Urinary bladder (tissue), 4 donors: ENCODE data around the gene BTRC. TPM values are rescaled to one million over a fixed set of nuclear protein-coding genes. Genes with fewer than 3 reads are reported as not detected.

Experiments used
- DNase-seq: peaks from one replicate; pipeline ENCODE4 v3.0.0-alpha.2; 2015; ENCODE audit errors: extremely low spot score
- H3K27ac ChIP-seq: one replicate; pipeline ENCODE4 v1.5.1; 2013; ENCODE audit warnings: low read depth, mild to moderate bottlenecking, moderate library complexity
- H3K36me3 ChIP-seq: one replicate; pipeline ENCODE4 v1.6.1; 2013; ENCODE audit warnings: mild to moderate bottlenecking, moderate library complexity; ENCODE audit not compliant: insufficient read depth
- H3K4me1 ChIP-seq: one replicate; pipeline ENCODE4 v1.6.1; 2013; ENCODE audit warnings: mild to moderate bottlenecking, moderate library complexity; ENCODE audit not compliant: insufficient read depth
- H3K4me3 ChIP-seq: one replicate; pipeline ENCODE4 v1.5.1; 2013; ENCODE audit warnings: low read depth, low read length
- WGBS: extraction: QIAGEN DNeasy Blood & Tissue Kit; methylation state at CpG from one replicate; pipeline ENCODE4 v1.1.7; 2013; 5-methylcytosine and 5-hydroxymethylcytosine counted together
- polyA plus RNA-seq: library from polyadenylated mRNA; stranded (reverse); fragments of 200-250 nt; gene quantifications from one replicate; pipeline ENCODE4 v1.2.3, GENCODE V29; 2013
- total RNA-seq: library from RNA; depleted of rRNA; stranded (reverse); fragments of >200 nt; gene quantifications from one replicate; pipeline ENCODE4 v1.2.3, GENCODE V29; 2014
- donor health status: healthy with polysubstance abuse.
- donor health status: healthy.

Gene BTRC
- total and polyA plus RNA-seq, 2 donors = 8.5 to 17.0 TPM

GRCh38 chr10:101545898-101546297, 191.9 kb downstream of the BTRC start:
- Histone ChIP-seq H3K36me3 (no peaks in the 10 kb centered on the region), H3K4me3 (no peak overlapping the region), H3K27ac (no peak overlapping the region), H3K4me1 (no peaks in the 10 kb centered on the region)
- DNase-seq = no peak

DNA sequence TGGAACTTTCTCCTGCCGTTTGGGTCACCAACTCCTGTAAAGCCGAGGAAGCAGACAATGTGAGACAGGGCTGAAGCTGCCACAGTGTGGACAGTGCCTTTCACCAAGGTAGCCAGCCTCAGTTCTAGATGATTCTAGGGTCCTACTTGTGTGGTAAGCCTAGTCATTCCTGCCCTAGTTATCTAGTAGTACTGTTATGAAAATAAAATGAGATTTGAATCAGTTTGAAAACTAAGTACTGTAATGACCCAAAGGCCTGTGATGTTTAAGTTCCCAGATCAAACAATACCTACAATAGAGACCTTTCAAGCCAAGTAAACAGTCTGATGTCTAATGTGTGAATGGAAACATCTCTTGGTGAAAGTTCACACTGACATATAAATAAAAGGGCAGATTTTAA, 197.0 kb downstream of the BTRC start:
- no peak for DNase-seq
- Histone ChIP-seq H3K27ac (no peak overlapping the region), H3K36me3 (peaks cover 4% of the 10 kb centered on the region), H3K4me1 (no peaks in the 10 kb centered on the region), H3K4me3 (no peak overlapping the region)
- WGBS = 95% methylated on average over 2 of the region's 2 CpGs

DNA sequence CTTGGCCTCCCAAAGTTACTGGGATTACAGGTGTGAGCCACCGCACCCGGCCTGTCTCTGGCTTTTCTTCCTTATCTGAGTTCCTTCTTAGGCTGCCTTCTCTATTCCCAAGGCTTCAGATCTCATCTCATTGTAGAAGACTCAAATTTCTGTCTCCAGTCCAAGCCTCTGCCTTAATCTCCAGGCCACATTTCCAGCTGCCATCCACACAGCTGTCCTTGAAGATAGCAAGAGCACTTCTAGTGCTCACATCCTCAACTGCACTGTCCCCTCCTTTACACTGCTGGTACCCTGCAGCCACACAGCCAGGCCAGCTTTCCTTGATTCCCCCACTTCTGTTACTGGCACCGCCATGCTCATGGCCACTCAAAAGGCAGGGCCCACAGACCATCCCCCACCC, 198.5 kb downstream of the BTRC start:
- Histone ChIP-seq H3K27ac (no peak overlapping the region), H3K36me3 (peaks cover 4% of the 10 kb centered on the region), H3K4me1 (no peaks in the 10 kb centered on the region), H3K4me3 (no peak overlapping the region)
- WGBS = 95% methylated on average over 3 of the region's 3 CpGs
- no peak for DNase-seq

GRCh38 chr10:101557541-101557940, 203.6 kb downstream of the BTRC start:
- Histone ChIP-seq H3K27ac (no peak overlapping the region), H3K36me3 (peaks cover under 1% of the 10 kb centered on the region), H3K4me1 (no peaks in the 10 kb centered on the region), H3K4me3 (no peak overlapping the region)
- WGBS = 82% methylated on average over 2 of the region's 2 CpGs
- no peak for DNase-seq

- H3K4me3 ChIP-seq = no peak overlapping the region
- WGBS = 53% methylated on average over 2 of the region's 2 CpGs
- H3K27ac ChIP-seq = no peak overlapping the region
- no peak for DNase-seq
- H3K4me1 ChIP-seq = no peaks in the 10 kb centered on the region
- no peaks in the 10 kb centered on the region for H3K36me3 ChIP-seq
Measured at GRCh38 chr10:101558204-101558603, 204.2 kb downstream of the BTRC start.

DNA sequence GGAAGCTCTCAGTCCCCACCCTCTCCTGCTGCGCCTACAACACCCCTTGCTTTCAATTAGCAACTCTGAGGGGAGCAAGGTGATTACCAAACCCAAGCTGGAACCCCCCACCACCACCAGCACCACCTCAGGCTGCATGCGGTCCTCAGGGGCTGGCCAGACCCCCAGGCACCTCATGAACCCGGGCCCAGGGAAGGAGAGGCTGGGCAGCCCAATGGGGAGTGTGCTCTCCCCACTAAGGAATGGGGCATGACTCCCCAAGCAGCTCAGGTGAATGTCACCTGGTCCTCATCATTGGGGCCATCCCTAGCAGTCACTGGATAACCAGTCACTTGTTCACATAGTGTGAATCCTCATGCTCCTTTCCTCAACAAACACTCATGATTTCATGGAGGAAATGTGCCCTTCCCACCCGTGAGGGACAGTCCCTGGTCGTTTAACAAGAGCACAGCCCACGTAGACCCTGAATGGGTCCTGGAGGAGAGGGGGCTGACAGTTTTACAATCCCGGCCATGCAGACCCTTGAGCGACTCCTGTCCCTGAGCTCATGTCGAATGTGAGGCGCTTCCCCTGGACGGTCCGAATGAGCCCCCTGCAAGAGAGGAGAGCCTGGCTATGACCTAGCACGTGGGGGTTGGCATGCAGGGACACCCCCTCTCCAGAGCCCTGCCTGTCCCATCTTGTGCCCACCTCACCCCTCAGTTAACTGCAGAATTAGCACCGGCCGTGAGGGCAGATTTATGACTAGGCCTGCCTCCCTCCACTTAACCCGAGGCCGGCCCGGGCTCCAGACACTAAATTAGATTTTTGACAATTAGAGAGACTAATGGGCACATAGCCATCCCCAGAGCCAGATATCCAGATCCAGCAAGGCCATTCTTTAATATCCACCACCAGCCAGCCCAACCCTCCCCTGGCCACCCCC, 205.0 kb downstream of the BTRC start:
- DNase-seq = no peak
- Histone ChIP-seq H3K4me1 (no peaks in the 10 kb centered on the region), H3K36me3 (no peaks in the 10 kb centered on the region), H3K27ac (no peak overlapping the region), H3K4me3 (no peak overlapping the region)
- 49% methylated on average over 18 of the region's 18 CpGs for WGBS

GRCh38 chr10:101559596-101560297, 205.8 kb downstream of the BTRC start:
- Histone ChIP-seq H3K4me3 (no peak overlapping the region), H3K27ac (no peak overlapping the region), H3K36me3 (no peaks in the 10 kb centered on the region), H3K4me1 (no peaks in the 10 kb centered on the region)
- no peak for DNase-seq
- WGBS = 71% methylated on average over 12 of the region's 12 CpGs

DNA sequence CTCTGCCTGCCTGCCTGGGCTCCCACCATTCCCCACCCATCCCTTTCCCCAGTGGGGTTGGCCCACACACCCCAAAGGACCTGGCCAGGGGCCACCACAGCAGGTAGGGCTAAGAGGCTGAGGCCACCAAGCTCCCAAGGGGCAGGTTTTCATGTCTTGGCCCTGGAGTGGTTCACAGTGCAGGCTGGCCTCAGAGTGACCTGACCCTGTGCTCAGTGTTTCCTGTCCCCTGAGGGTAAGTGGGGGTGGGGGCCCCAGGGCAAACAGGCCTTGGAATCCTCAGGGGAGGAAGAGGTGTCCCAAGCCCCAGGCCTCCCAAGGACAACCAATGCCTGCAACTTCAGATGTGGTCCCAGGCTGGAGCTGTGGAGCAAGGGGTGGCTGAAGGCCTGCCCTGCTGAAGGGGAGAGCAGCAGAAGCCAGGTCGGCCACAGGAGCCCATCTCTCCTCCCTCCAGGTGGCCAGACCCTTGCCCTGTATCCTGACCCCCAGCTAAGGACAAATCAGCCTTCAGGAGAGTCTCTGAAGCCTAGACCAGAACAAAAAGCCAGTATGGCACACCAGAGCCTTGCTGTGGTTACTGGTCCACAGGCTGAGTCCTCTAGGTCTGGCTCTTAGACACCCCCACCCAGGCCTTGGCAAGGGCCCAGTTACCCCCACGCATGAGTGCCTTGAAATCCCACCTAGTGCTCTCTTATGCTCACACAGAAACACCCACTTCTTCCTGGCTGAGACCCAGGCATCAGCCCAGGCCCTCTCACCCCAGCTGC, 206.5 kb downstream of the BTRC start:
- H3K4me3 ChIP-seq = no peak overlapping the region
- DNase-seq = no peak
- no peaks in the 10 kb centered on the region for H3K4me1 ChIP-seq
- no peak overlapping the region for H3K27ac ChIP-seq
- H3K36me3 ChIP-seq = no peaks in the 10 kb centered on the region
- 55% methylated on average over 2 of the region's 2 CpGs for WGBS

DNA sequence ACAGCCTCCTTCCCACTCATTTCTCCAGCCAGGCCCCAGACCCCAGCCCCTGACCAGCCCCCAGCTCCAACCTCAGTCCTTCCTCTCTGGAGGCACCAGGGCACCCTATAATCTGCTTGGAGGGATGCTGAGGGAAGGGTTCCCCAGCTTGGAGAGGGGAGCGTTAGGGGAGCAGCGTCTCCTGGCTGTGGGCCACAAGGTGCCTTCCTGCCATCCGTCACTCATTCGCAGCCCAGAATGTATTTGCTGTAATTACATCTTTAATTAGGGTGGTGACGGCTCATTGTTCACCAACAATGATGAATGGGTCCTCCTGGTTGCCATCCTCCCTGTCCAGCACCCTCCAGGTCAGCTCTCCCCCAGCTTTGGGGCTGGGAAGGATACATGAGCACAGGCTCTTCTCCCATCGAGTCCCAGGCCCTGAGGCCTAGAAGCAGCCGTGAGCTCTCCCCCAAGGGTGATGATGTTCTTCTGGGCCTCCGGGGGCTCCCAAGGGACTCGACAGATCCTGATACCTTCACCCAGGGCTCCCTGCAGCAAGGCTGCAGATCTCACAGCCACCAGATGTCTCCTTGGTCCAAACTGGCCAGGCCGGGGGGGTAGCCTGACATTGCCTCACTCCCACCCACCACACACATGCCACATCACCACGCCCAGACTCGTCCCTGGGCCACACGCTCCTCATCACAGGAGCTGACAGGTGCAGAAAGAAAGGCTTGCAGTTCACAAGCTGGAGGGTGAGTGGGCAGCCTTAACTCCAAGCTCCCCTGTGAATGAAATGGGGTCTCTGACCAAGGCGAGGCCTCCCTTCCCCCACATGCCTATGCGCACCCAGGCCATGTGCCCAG, 207.3 kb downstream of the BTRC start:
- Histone ChIP-seq H3K27ac (no peak overlapping the region), H3K4me3 (no peak overlapping the region), H3K4me1 (no peaks in the 10 kb centered on the region), H3K36me3 (no peaks in the 10 kb centered on the region)
- DNase-seq = no peak
- 78% methylated on average over 15 of the region's 15 CpGs for WGBS

DNA sequence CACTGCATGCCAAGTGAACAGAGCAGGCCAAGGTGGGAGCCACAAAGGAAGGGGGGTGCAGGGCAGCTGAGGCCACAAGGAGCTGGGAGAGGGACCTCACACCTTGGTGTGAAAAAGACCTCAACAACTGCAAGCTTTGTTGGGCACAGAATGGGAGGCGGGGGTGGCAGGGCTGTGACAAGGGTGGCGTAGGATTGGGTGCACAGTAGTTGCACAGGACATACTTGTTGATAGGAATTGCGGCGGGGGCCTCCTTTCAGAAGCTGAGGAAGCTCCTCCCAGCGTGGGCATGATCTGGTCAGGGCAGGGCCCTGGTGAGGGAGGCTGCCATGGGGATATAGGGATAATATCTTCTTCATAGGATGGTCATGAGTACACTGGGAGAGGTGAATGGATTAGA, 208.3 kb downstream of the BTRC start:
- Histone ChIP-seq H3K27ac (no peak overlapping the region), H3K4me1 (no peaks in the 10 kb centered on the region), H3K4me3 (no peak overlapping the region), H3K36me3 (no peaks in the 10 kb centered on the region)
- 80% methylated on average over 5 of the region's 5 CpGs for WGBS
- no peak for DNase-seq

DNA sequence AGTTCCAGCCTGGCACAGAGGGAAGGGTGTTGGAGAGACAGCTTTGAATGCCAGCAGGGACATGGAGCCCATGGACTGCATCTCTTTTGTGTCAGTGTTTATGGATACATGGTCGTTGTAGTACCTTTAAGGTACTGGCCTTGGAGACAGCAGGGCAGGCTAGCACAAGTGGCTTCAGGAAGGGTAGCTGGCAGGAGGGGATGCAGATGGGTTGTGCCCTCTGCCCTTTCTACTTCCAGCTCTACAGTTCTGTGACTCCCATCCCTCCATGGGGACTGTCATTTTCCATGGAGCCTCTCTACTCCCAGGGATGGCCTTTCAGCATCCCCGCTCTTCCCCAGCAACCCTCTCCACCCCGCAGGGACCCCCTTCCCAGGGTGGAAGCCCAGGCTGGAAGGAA, 209.0 kb downstream of the BTRC start:
- no peak for DNase-seq
- no peaks in the 10 kb centered on the region for H3K36me3 ChIP-seq
- 63% methylated on average over 3 of the region's 3 CpGs for WGBS
- no peak overlapping the region for H3K4me3 ChIP-seq
- H3K4me1 ChIP-seq = no peaks in the 10 kb centered on the region
- H3K27ac ChIP-seq = no peak overlapping the region

GRCh38 chr10:101563497-101564040, 209.6 kb downstream of the BTRC start:
- Histone ChIP-seq H3K36me3 (no peaks in the 10 kb centered on the region), H3K4me1 (no peaks in the 10 kb centered on the region), H3K4me3 (no peak overlapping the region), H3K27ac (no peak overlapping the region)
- WGBS = 57% methylated on average over 11 of the region's 11 CpGs
- DNase-seq = no peak
